Sigmoid colon (tissue), 4 donors: Measurements from ENCODE around the gene CCDC107.

ENCODE experiments used
- EP300 ChIP-seq, 4 donors: sonication (generic); formaldehyde crosslinking; IDR thresholded peaks; one replicate each; pipeline ENCODE4 v1.6.1; 2017; ENCODE audit warnings: antibody characterized with exemption in 4 of 4
- POLR2A ChIP-seq, 2 donors: fragments of 450-650 bp; IDR thresholded peaks; one replicate each; pipeline ENCODE4 v1.6.1; 2016; ENCODE audit warnings: antibody characterized with exemption in 2 of 2, mild to moderate bottlenecking in 2 of 2, moderate library complexity in 2 of 2
- TF ChIP-seq, protein P1 (sequence below), 4 experiments: fragments of 450-650 bp in 3 of 4; fragments of 200-600 bp in 1 of 4; IDR thresholded peaks; one replicate each; pipeline ENCODE4 v1.5.1; 2016 to 2019; ENCODE audit warnings: antibody characterized with exemption in 4 of 4, mild to moderate bottlenecking in 3 of 4, moderate library complexity in 2 of 4

DNA sequence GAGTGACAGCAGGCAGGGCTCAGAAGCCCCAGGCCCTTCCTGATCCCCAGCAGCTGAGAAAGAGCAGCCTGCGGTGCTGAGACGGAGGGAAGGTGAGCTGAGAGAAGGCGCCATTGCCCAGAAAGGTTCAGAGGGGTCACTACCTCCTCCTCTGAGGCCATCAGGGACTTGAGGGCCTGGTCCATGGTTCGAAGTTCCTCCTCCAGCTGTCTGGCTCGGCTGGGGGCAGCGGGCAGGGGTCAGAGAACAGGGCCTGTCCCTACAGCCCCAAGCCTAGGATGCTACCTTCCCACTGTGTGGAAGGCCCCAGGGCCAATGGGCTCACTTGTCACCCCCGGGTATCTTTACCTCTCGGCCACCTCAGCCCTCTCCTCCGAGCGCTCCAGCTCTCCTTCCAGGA lies 26.8 kb downstream of the CCDC107 start:
- TF ChIP-seq POLR2A (IDR thresholded peaks at IDR 0.05) (no peak), EP300 (IDR thresholded peaks at IDR 0.05) (no peak)
- TF ChIP-seq, protein P1, sequence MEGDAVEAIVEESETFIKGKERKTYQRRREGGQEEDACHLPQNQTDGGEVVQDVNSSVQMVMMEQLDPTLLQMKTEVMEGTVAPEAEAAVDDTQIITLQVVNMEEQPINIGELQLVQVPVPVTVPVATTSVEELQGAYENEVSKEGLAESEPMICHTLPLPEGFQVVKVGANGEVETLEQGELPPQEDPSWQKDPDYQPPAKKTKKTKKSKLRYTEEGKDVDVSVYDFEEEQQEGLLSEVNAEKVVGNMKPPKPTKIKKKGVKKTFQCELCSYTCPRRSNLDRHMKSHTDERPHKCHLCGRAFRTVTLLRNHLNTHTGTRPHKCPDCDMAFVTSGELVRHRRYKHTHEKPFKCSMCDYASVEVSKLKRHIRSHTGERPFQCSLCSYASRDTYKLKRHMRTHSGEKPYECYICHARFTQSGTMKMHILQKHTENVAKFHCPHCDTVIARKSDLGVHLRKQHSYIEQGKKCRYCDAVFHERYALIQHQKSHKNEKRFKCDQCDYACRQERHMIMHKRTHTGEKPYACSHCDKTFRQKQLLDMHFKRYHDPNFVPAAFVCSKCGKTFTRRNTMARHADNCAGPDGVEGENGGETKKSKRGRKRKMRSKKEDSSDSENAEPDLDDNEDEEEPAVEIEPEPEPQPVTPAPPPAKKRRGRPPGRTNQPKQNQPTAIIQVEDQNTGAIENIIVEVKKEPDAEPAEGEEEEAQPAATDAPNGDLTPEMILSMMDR (IDR thresholded peaks at IDR 0.05), result no peak
